ENCODE data around the gene KRTAP4-7. TPM values are rescaled to one million over a fixed set of nuclear protein-coding genes. Genes with fewer than 3 reads are reported as not detected.
A peak's percentile ranks its signal among the peaks of the same experiment; 100 is the strongest.
"Not testable (repeated sequence)": the region's sequence is repeated elsewhere in the genome, so short reads cannot be mapped to it uniquely, and the experiment has no call there.

The KRTAP4-7 gene
- total and polyA plus RNA-seq, 2 experiments from 2014 or later, result not detected

DNA sequence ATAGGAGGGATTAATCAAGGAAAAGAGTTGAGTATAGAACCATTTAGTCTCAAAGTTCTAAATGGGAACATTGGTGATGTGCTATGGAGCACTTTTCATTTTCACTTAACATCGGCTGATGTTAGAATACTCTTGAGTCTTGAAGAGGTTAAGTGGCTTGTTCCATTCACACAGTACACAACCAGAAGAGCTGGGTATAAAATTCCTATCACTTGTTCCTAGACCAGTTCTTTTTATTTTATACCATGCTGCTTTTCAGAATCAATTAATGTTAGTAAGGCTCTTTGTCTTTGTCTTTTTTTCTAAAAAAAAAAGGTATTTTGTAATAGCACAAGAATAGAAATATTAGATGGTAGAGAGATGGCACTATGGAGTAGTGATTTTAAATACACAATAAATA is 41.0 kb upstream of the KRTAP4-7 start:
- no peaks in the 10 kb centered on the region for H3K79me2 ChIP-seq
- TF ChIP-seq, protein P1, sequence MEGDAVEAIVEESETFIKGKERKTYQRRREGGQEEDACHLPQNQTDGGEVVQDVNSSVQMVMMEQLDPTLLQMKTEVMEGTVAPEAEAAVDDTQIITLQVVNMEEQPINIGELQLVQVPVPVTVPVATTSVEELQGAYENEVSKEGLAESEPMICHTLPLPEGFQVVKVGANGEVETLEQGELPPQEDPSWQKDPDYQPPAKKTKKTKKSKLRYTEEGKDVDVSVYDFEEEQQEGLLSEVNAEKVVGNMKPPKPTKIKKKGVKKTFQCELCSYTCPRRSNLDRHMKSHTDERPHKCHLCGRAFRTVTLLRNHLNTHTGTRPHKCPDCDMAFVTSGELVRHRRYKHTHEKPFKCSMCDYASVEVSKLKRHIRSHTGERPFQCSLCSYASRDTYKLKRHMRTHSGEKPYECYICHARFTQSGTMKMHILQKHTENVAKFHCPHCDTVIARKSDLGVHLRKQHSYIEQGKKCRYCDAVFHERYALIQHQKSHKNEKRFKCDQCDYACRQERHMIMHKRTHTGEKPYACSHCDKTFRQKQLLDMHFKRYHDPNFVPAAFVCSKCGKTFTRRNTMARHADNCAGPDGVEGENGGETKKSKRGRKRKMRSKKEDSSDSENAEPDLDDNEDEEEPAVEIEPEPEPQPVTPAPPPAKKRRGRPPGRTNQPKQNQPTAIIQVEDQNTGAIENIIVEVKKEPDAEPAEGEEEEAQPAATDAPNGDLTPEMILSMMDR (IDR thresholded peaks at IDR 0.05; ENCODE audit: poor library complexity), result no peak
- TF ChIP-seq EZH2phosphoT487 (IDR thresholded peaks at IDR 0.05; ENCODE audit: low read depth, severe bottlenecking, unreplicated experiment) (no peak), EZH2 (IDR thresholded peaks at IDR 0.05; ENCODE audit: borderline replicate concordance) (no peak)
- no peak overlapping the region for H2AFZ ChIP-seq
- peaks cover under 1% of the 10 kb centered on the region for H3K4me1 ChIP-seq (ENCODE audit: insufficient read depth)
- H3K9me2 ChIP-seq (replicated peaks; ENCODE audit: insufficient read depth), result no peaks in the 10 kb centered on the region
- no peak overlapping the region for H3K4me2 ChIP-seq
- H3K27ac ChIP-seq, result no peak overlapping the region
- WGBS (ENCODE audit: low lambda C conversion rate, missing lambda C conversion rate), result 100% methylated on average over 1 of the region's 1 CpG
- no peak overlapping the region for H3K4me3 ChIP-seq
- H3K36me3 ChIP-seq (replicated peaks; ENCODE audit: insufficient read depth, low read depth), result no peaks in the 10 kb centered on the region
- DNase-seq (ENCODE audit: low spot score), result no peak
- no peaks in the 10 kb centered on the region for H4K20me1 ChIP-seq (ENCODE audit: insufficient read depth, poor library complexity, severe bottlenecking)
- no peaks in the 10 kb centered on the region for H3K27me3 ChIP-seq
- no peaks in the 10 kb centered on the region for H3K9me3 ChIP-seq (ENCODE audit: low read depth)

DNA sequence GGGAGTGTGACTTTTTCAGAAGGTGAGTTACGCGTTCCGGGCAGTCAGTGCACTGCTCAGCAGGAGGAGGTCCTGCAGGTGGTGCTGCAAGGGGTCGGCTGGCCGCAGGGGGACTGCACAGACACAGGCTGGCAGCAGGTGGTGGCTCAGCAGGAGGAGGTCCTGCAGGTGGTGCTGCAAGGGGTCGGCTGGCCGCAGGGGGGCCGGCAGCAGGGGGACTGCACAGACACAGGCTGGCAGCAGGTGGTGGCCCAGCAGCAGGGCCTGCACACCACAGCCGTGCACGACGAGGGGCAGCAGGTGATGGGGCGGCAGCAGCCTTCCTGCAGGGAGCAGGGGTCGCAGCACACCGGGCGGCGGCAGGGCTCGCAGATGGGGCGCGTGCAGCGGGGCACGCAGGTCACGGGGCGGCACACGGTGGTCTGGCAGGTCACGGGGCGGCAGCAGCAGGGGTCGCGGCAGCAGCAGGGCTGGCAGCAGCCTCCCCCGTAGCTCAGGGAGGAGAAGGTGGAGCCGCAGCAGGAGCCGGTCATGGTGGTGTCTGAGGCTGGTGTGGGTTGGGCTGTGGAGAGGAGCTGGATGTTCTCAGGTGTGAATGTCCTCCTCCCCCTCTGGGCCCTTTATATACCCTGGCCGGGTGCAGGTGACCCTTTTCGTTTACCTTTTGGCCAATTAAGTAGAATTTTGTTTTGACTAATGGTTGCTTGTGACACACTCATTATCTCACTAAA is 37.0 kb upstream of the KRTAP4-7 start, which contains the start of gene KRTAP2-1:
KRTAP2-1 (minus strand) TSS at position 582 of the 731 bp plus-strand sequence; CDS start at position 533, 49 bp downstream.
- DNase-seq (ENCODE audit: low spot score); H3K79me2 ChIP-seq; H3K27ac ChIP-seq; H3K36me3 ChIP-seq (replicated peaks; ENCODE audit: insufficient read depth, low read depth); H4K20me1 ChIP-seq (ENCODE audit: insufficient read depth, poor library complexity, severe bottlenecking); H3K9me2 ChIP-seq (replicated peaks; ENCODE audit: insufficient read depth); H3K27me3 ChIP-seq; H3K4me3 ChIP-seq; H3K9me3 ChIP-seq (ENCODE audit: low read depth); H2AFZ ChIP-seq; H3K4me2 ChIP-seq: not testable (repeated sequence)
- WGBS (ENCODE audit: low lambda C conversion rate, missing lambda C conversion rate), result 81% methylated on average over 9 of the region's 33 CpGs
- H3K4me1 ChIP-seq (ENCODE audit: insufficient read depth), result peaks cover 11% of the 10 kb centered on the region

DNA sequence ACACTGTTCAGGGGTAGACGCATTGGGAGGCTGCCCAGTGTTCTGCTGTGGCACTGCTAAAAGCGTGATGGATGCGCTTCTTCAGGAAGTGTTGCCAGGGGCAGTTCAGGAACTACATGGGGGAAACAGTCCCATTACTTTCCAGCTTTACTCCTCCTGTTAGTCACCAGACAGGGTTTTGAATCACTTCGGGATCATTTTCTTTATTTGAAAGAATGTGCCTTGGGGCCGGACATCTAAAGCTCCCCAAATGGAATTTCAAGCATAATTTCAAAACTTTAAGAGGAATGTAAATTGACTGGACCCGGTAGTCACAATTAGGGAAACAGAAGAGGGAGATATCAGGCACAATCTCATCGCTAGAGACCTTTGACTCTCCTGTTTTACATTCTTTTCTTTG is 35.5 kb upstream of the KRTAP4-7 start:
- no peak overlapping the region for H3K4me2 ChIP-seq
- 34% methylated on average over 7 of the region's 7 CpGs for WGBS (ENCODE audit: low lambda C conversion rate, missing lambda C conversion rate)

DNA sequence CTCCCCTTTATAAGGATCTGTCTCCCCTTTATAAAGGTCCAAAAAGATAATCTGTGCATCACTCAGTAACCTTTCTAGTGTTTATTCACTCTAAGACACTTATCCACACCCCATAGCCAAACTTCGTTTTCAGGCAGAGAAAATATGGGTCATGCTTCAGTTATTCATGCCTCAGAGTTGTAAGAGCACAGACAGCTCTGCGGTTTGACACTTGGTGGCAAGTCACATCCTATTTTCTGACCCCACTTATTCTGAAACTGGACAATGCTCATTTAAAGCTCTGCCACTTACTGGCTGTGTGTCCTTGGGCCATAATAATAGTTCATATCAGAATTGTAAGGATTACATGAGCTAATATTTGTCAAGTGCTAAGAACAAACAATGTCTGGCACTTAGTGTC is 34.8 kb upstream of the KRTAP4-7 start:
- Histone ChIP-seq H3K9me3 (ENCODE audit: low read depth) (no peaks in the 10 kb centered on the region), H3K79me2 (no peaks in the 10 kb centered on the region), H3K27ac (peak overlapping the region; percentile 15), H3K36me3 (replicated peaks; ENCODE audit: insufficient read depth, low read depth) (no peaks in the 10 kb centered on the region), H4K20me1 (ENCODE audit: insufficient read depth, poor library complexity, severe bottlenecking) (no peaks in the 10 kb centered on the region), H3K4me3 (no peak overlapping the region), H3K27me3 (no peaks in the 10 kb centered on the region), H3K9me2 (replicated peaks; ENCODE audit: insufficient read depth) (no peaks in the 10 kb centered on the region), H3K4me1 (ENCODE audit: insufficient read depth) (peaks cover 11% of the 10 kb centered on the region), H3K4me2 (no peak overlapping the region), H2AFZ (no peak overlapping the region)
- TF ChIP-seq EZH2 (IDR thresholded peaks at IDR 0.05; ENCODE audit: borderline replicate concordance) (no peak), EZH2phosphoT487 (IDR thresholded peaks at IDR 0.05; ENCODE audit: low read depth, severe bottlenecking, unreplicated experiment) (no peak)
- TF ChIP-seq, protein P1 (IDR thresholded peaks at IDR 0.05; ENCODE audit: poor library complexity), result no peak
- no peak for DNase-seq (ENCODE audit: low spot score)
- 52% methylated on average over 2 of the region's 2 CpGs for WGBS (ENCODE audit: low lambda C conversion rate, missing lambda C conversion rate)

More for the DNA sequence above, 35.5 kb upstream of the KRTAP4-7 start:
- TF ChIP-seq, protein P1 (IDR thresholded peaks at IDR 0.05; ENCODE audit: poor library complexity), result no peak
- TF ChIP-seq EZH2phosphoT487 (IDR thresholded peaks at IDR 0.05; ENCODE audit: low read depth, severe bottlenecking, unreplicated experiment) (no peak), EZH2 (IDR thresholded peaks at IDR 0.05; ENCODE audit: borderline replicate concordance) (no peak)
- Histone ChIP-seq H3K9me3 (ENCODE audit: low read depth) (no peaks in the 10 kb centered on the region), H3K4me1 (ENCODE audit: insufficient read depth) (peaks cover 11% of the 10 kb centered on the region), H3K9me2 (replicated peaks; ENCODE audit: insufficient read depth) (no peaks in the 10 kb centered on the region), H2AFZ (no peak overlapping the region), H3K4me3 (no peak overlapping the region), H3K27me3 (no peaks in the 10 kb centered on the region), H4K20me1 (ENCODE audit: insufficient read depth, poor library complexity, severe bottlenecking) (no peaks in the 10 kb centered on the region), H3K36me3 (replicated peaks; ENCODE audit: insufficient read depth, low read depth) (no peaks in the 10 kb centered on the region), H3K27ac (peak overlapping the region; percentile 15), H3K79me2 (no peaks in the 10 kb centered on the region)
- DNase-seq (ENCODE audit: low spot score), result no peak
